T-helper 2 cell treated with Interferon-gamma antibody and Interleukin-4, amounts not matched to agents 100 ng/mL and 5 ng/mL, for 36 hours (primary cell): ENCODE results near the gene LPXN. TPM values are rescaled to one million over a fixed set of nuclear protein-coding genes. Genes with fewer than 3 reads are reported as not detected.

Experiments
- intact Hi-C: fragments of 100-400 bp; cut with micrococcal nuclease; formaldehyde crosslinking; loops from one replicate; pipeline ENCODE4 v1.15.1; 2023
- total RNA-seq: library from RNA; stranded (reverse); gene quantifications from 2 replicates; pipeline ENCODE4 v1.2.3, GENCODE V29; 2022

LPXN gene
- 137 and 141 TPM in 2 replicates for total RNA-seq

- intact Hi-C loops, result loop anchor here (1.0 to 5.0 kb wide), 5 partner anchors 42 to 1148 kb away; partner anchors contain the start of gene SLC43A3
Observed at GRCh38 chr11:58575377-58576020, at the start of gene LPXN. Gene LPXN, minus strand, starts transcription at chr11:58575856. Its CDS starts 84 bp downstream, at chr11:58575772.

- intact Hi-C loops, result no loop called here
Observed at GRCh38 chr11:58625086-58625485, 49.4 kb upstream of the LPXN start.

GRCh38 chr11:58622344-58622743 lies 46.7 kb upstream of the LPXN start, which contains the start of gene CNTF:
Gene CNTF, plus strand, starts transcription at chr11:58622665. Its CDS starts 88 bp downstream, at chr11:58622753.
- intact Hi-C loops, result no loop called here

- intact Hi-C loops, result no loop called here
Observed at GRCh38 chr11:58621586-58622262, 46.1 kb upstream of the LPXN start.

GRCh38 chr11:58617976-58618557 lies 42.4 kb upstream of the LPXN start:
- intact Hi-C loops, result loop anchor here (5.0 kb wide), 1 partner anchor 41 kb away; the partner anchor contains the start of genes LPXN and ZFP91

GRCh38 chr11:58616594-58616993 lies 40.9 kb upstream of the LPXN start:
- intact Hi-C loops, result loop anchor here (5.0 kb wide), 1 partner anchor 39 kb away; the partner anchor contains the start of genes LPXN and ZFP91

- intact Hi-C loops, result loop anchor here (5.0 kb wide), 1 partner anchor 38 kb away; the partner anchor contains the start of genes LPXN and ZFP91
Observed at GRCh38 chr11:58615559-58615958, 39.9 kb upstream of the LPXN start.

GRCh38 chr11:58613228-58613627 lies 37.6 kb upstream of the LPXN start:
- intact Hi-C loops, result no loop called here

- intact Hi-C loops, result no loop called here
Observed at GRCh38 chr11:58609723-58610122, 34.1 kb upstream of the LPXN start.

GRCh38 chr11:58608331-58608730 lies 32.7 kb upstream of the LPXN start:
- intact Hi-C loops, result no loop called here

GRCh38 chr11:58606930-58607714 lies 31.5 kb upstream of the LPXN start:
- intact Hi-C loops, result no loop called here

GRCh38 chr11:58600510-58600909 lies 24.9 kb upstream of the LPXN start:
- intact Hi-C loops, result no loop called here

- intact Hi-C loops, result loop anchor here (2.0 kb wide), 1 partner anchor 15 kb away; no protein-coding TSS in a partner anchor
Observed at GRCh38 chr11:58597486-58598144, 22.0 kb upstream of the LPXN start.

GRCh38 chr11:58596621-58597020 lies 21.0 kb upstream of the LPXN start:
- intact Hi-C loops, result loop anchor here (2.0 kb wide), 1 partner anchor 14 kb away; no protein-coding TSS in a partner anchor

- intact Hi-C loops, result no loop called here
Observed at GRCh38 chr11:58594826-58595225, 19.2 kb upstream of the LPXN start.

- intact Hi-C loops, result no loop called here
Observed at GRCh38 chr11:58592760-58593472, 17.3 kb upstream of the LPXN start.

GRCh38 chr11:58591659-58592058 lies 16.0 kb upstream of the LPXN start:
- intact Hi-C loops, result no loop called here

- intact Hi-C loops, result no loop called here
Observed at GRCh38 chr11:58586998-58587397, 11.3 kb upstream of the LPXN start.

- intact Hi-C loops, result loop anchor here (2.0 kb wide), 1 partner anchor 14 kb away; no protein-coding TSS in a partner anchor
Observed at GRCh38 chr11:58582437-58582836, 6.8 kb upstream of the LPXN start.

- intact Hi-C loops, result no loop called here
Observed at GRCh38 chr11:58580311-58580710, 4.7 kb upstream of the LPXN start.
